ENCODE results near the gene S1PR1.

S1PR1 gene

DNA sequence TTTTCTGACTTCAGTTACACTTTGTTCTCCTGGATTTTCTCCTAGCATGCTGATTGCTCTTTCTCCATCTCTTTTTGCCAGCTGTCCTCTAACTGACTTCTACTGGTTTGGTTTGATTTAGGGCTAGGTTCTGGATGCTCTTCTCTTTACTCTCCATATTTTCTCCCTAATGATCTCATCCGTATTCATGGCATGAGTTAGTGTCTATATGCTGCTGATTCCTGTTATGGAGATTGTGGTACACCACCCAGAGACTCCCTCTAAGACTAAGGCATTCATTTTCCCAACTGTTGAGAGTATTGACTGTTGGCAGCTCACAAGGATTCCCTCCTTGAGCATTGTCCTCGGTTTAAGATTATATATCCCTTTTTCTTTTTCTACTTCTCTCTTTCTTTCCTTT lies 28.9 kb downstream of the S1PR1 start:
- no peak for DNase-seq (ENCODE audit: low read depth)
- TF ChIP-seq, protein P1, sequence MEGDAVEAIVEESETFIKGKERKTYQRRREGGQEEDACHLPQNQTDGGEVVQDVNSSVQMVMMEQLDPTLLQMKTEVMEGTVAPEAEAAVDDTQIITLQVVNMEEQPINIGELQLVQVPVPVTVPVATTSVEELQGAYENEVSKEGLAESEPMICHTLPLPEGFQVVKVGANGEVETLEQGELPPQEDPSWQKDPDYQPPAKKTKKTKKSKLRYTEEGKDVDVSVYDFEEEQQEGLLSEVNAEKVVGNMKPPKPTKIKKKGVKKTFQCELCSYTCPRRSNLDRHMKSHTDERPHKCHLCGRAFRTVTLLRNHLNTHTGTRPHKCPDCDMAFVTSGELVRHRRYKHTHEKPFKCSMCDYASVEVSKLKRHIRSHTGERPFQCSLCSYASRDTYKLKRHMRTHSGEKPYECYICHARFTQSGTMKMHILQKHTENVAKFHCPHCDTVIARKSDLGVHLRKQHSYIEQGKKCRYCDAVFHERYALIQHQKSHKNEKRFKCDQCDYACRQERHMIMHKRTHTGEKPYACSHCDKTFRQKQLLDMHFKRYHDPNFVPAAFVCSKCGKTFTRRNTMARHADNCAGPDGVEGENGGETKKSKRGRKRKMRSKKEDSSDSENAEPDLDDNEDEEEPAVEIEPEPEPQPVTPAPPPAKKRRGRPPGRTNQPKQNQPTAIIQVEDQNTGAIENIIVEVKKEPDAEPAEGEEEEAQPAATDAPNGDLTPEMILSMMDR (IDR thresholded peaks at IDR 0.05; ENCODE audit: control insufficient read depth, insufficient read depth, low read depth, low read length, missing control alignments), result no peak
- H3K4me3 ChIP-seq (ENCODE audit: control insufficient read depth, low read depth, low read length), result no peak overlapping the region

DNA sequence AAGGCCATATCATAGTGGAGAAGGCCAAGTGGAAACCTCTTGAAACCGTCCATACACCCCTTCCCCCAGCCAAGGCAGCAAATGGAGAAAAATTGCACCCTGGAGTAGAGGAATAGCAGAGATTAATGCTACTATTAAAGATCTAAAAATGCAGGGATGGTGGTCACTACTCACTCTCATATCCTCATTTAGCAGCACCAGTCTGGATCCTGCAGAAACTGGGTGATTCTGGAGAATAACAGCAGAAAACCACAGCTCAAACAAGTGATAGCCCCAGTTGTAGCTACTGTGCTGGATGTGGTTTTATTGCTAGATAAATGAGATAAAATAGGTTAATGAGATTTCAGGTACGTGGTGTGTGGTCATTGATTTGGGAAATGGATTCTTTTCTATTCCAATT lies 30.3 kb downstream of the S1PR1 start:
- TF ChIP-seq, protein P1 (IDR thresholded peaks at IDR 0.05; ENCODE audit: control insufficient read depth, insufficient read depth, low read depth, low read length, missing control alignments), result no peak
- H3K4me3 ChIP-seq (ENCODE audit: control insufficient read depth, low read depth, low read length), result no peak overlapping the region
- no peak for DNase-seq (ENCODE audit: low read depth)

DNA sequence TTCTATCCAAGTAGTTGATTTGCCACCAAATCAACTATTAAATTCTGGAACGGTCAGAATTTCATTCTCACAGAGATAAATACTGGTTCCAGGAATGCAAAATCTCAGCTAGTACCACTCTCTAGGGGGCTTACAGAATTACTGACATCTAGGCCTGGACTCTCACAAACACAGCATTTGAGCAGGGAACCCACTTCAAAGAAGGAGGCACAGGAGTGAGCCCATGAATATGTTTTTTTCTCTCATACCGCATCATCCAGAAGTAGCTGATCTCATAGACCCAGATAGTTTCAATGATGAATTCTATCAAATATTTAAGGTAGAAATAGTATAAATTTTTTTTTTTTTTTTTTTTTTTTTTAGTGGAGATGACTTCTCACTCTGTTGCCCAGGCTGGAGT lies 32.1 kb downstream of the S1PR1 start:
- no peak overlapping the region for H3K4me3 ChIP-seq (ENCODE audit: control insufficient read depth, low read depth, low read length)
- no peak for DNase-seq (ENCODE audit: low read depth)
- TF ChIP-seq, protein P1 (IDR thresholded peaks at IDR 0.05; ENCODE audit: control insufficient read depth, insufficient read depth, low read depth, low read length, missing control alignments), result no peak

DNA sequence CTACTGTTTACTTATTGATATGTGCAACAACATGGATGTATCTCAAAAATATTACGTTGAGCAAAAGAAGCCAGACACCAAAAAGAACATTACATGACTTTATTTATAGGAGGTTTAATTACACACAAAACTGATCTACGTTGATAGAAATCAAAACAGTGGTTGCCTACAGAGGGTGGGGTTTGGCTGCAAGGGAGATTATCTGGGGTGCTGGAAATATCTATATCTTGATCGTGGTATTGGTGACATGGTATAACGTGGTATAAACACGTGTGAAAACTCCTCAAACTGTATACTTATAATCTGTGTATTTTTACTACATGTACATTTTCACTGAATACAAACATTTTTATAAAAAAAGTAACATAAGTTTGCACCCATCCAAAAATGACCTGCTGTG lies 38.9 kb downstream of the S1PR1 start:
- no peak for DNase-seq (ENCODE audit: low read depth)
- TF ChIP-seq, protein P1 (IDR thresholded peaks at IDR 0.05; ENCODE audit: control insufficient read depth, insufficient read depth, low read depth, low read length, missing control alignments), result no peak
- no peak overlapping the region for H3K4me3 ChIP-seq (ENCODE audit: control insufficient read depth, low read depth, low read length)

DNA sequence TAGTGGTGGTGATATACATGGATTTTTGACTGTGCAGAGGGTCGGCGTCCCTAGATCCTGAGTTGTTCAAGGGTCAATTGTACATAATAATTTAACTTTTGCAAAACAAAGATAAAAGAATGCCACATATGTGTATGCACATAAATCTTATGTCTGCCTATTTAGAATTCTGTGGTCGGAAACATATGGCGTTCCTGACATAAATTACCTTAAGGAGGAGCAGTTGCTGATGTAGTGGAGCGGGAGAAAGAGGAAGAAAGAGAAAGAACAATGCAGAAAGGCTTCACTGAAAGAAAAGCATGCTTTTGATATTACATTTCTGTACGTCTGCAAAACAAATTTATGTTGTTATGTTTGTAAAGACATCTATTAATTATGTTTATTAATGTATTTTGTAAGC lies 40.0 kb downstream of the S1PR1 start:
- H3K4me3 ChIP-seq (ENCODE audit: control insufficient read depth, low read depth, low read length), result no peak overlapping the region
- DNase-seq (ENCODE audit: low read depth), result no peak
- TF ChIP-seq, protein P1 (IDR thresholded peaks at IDR 0.05; ENCODE audit: control insufficient read depth, insufficient read depth, low read depth, low read length, missing control alignments), result no peak

DNA sequence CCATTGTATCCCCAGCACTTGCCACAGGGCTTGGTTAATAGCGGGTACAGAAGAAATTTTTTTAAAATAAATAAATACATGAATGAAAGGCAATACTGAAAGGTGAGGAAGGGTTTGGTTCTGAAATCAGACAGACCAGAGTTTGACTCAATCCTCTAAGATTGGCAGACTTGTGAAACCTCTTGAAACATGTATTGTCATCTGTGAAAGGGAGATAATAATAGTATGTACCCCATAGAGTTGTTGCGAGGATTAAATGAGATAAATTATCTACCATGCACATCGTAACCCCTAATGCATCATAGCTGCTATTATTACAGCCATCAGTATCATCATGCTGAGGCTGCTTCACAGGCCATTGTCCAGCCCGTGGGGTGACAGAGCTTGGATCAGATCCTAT lies 41.4 kb downstream of the S1PR1 start:
- H3K4me3 ChIP-seq (ENCODE audit: control insufficient read depth, low read depth, low read length), result no peak overlapping the region
- TF ChIP-seq, protein P1 (IDR thresholded peaks at IDR 0.05; ENCODE audit: control insufficient read depth, insufficient read depth, low read depth, low read length, missing control alignments), result no peak
- no peak for DNase-seq (ENCODE audit: low read depth)

DNA sequence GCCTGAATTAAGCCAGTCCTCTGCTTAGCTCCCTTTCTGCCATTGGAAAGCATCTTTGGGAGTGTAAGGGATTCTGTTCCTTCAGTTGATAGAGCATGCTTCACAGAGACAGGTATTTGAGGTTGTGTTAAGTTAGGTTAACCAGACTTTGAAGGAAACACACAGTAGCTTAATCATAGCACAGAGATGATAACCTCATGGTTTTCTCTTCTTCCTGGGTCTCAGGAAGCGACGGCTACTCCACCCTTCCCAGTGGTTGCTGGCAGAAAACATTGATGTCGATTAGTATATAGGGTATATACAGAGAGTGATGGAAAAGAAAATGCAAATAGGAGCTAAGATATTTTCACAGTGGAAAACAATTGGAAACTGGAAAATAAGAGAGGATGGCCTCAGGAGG lies 42.0 kb downstream of the S1PR1 start:
- TF ChIP-seq, protein P1 (IDR thresholded peaks at IDR 0.05; ENCODE audit: control insufficient read depth, insufficient read depth, low read depth, low read length, missing control alignments), result no peak
- H3K4me3 ChIP-seq (ENCODE audit: control insufficient read depth, low read depth, low read length), result no peak overlapping the region
- DNase-seq (ENCODE audit: low read depth), result no peak

All from AG09309 (cell line).